Nephron (organoid): Measurements from ENCODE around the gene TIE1.

ENCODE experiments used
- H3K27ac Mint-ChIP-seq, 3 experiments: 2 replicates each; pipeline ENCODE4 v1.8.0; 2020; ENCODE audit warnings: mixed read lengths in 3 of 3, mild to moderate bottlenecking in 2 of 3, moderate library complexity in 1 of 3
- H3K27me3 Mint-ChIP-seq: 2 replicates; pipeline ENCODE4 v1.8.0; 2021; ENCODE audit warnings: low read depth, mild to moderate bottlenecking, moderate library complexity, mixed read lengths
- H3K36me3 Mint-ChIP-seq: 2 replicates; pipeline ENCODE4 v1.8.0; 2020; ENCODE audit warnings: low read depth, mixed read lengths
- H3K4me1 Mint-ChIP-seq: 2 replicates; pipeline ENCODE4 v1.8.0; 2020; ENCODE audit warnings: mixed read lengths
- H3K4me3 Mint-ChIP-seq, 3 experiments: 2 replicates each; pipeline ENCODE4 v1.8.0; 2020; ENCODE audit warnings: mild to moderate bottlenecking in 3 of 3, mixed read lengths in 3 of 3, moderate library complexity in 2 of 3
- H3K9me3 Mint-ChIP-seq: 2 replicates; pipeline ENCODE4 v1.8.0; 2020; ENCODE audit warnings: mixed read lengths
- TF ChIP-seq, protein P1 (sequence below), 3 experiments: fragments of 200-600 bp; sonication (generic); IDR thresholded peaks; one replicate each; pipeline ENCODE4 v1.5.0; 2021; ENCODE audit warnings: antibody characterized with exemption in 3 of 3; ENCODE audit not compliant: unreplicated experiment in 3 of 3

The TIE1 gene

DNA sequence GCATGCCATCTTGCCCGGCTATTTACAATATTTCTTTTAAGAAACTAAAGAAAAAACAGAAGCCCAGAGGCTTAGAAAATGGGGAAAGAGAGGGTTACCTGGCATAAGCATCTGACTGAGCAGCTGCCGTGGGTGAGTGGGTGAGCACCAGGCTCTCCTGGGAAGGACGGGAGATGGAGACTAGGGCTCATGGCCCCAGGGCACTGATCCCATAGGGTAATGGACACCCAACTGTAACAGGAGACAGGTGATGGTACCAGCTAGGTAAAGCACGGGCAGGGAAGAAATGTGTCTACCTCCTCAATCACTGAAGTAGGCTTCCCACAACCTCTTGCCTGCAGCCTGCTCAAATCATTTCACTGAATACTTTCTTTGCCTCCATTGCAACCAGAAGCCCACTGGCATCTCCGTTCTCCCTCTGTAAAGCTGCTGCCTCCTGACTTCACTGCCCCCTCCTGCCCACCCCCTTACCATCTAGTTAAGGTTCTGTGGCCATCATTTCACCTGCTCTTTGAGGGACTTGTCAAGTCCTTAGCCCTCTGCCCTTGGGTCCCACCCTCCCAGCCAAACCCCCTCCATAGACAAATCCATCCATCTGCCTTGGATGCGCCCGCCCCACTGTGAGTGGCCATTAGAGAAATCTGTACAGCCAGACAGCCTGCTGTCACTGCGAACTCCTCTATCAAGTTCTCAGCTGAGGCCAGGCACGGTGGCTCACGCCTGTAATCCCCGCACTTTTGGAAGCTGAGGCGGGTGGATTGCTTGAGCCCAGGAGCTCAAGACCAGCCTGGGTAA lies 24.8 kb upstream of the TIE1 start:
- TF ChIP-seq, protein P1, sequence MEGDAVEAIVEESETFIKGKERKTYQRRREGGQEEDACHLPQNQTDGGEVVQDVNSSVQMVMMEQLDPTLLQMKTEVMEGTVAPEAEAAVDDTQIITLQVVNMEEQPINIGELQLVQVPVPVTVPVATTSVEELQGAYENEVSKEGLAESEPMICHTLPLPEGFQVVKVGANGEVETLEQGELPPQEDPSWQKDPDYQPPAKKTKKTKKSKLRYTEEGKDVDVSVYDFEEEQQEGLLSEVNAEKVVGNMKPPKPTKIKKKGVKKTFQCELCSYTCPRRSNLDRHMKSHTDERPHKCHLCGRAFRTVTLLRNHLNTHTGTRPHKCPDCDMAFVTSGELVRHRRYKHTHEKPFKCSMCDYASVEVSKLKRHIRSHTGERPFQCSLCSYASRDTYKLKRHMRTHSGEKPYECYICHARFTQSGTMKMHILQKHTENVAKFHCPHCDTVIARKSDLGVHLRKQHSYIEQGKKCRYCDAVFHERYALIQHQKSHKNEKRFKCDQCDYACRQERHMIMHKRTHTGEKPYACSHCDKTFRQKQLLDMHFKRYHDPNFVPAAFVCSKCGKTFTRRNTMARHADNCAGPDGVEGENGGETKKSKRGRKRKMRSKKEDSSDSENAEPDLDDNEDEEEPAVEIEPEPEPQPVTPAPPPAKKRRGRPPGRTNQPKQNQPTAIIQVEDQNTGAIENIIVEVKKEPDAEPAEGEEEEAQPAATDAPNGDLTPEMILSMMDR (IDR thresholded peaks at IDR 0.05; ENCODE audit: unreplicated experiment in 3 of 3): no peak
- H3K4me1 Mint-ChIP-seq: peaks cover 17% of the 10 kb centered on the region
- no peaks in the 10 kb centered on the region for H3K9me3 Mint-ChIP-seq
- H3K27me3 Mint-ChIP-seq: peaks cover 16% of the 10 kb centered on the region
- H3K4me3 Mint-ChIP-seq: peak overlapping the region in 1 of 3 experiments; percentile 42
- H3K27ac Mint-ChIP-seq: peak overlapping the region; percentile 82 to 93 (median 91)
- no peaks in the 10 kb centered on the region for H3K36me3 Mint-ChIP-seq

DNA sequence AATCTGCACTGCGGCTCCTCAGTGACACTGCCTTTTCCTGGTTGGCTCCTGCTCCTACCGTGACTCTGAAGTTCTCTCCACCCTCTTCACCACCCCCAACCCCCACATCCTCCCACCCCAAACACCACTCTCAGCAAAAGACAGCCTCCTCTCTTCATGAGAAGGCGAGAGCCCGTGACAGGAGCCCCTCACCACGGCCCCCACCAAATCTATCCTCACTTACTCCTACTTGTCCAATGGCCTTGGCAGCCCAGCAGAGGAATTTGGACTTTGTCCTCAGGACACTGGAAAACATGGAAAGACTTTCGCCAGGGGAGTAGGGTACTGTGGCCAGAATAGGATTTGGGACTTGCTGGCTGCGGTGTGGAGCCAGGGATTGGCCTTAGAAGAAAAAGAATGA lies 24.1 kb upstream of the TIE1 start:
- H3K4me3 Mint-ChIP-seq: peak overlapping the region in 1 of 3 experiments; percentile 42

DNA sequence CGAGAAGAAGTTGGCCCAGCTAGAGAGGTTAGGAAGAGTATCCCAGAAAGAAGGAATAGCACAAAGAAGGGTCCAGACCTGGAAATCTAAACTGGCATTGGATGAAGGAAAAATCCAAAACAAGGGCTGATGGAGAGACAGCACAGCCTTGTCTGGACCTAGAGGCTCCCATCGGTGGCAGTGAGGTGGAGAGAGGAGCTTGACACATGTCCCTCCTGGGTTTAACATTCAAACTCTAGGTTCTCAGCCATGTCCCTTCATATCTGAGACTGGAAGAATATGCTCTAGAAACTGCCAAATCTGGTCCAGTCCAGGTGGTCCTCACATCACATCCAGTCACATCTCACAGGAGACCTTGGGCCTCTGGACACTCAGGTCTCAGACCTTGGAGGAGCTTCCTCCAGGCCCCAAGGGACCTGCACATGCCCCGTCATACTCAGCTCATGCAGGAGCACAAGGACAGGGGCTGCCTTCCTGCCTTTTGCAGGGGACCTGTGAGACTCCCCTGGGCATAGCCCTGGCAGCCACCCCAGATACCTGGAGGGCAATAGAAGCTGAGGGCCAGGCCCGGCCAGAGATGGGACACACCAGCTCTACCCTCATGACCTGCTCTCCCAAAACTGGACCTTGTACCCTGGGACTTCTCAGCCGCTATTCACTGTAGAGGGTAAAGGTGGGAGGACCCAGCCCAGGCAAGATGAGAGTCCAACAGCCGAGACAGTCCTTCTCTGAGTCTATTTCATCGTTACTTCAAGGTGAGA lies 23.5 kb upstream of the TIE1 start:
- H3K4me1 Mint-ChIP-seq: peaks cover 8% of the 10 kb centered on the region
- H3K36me3 Mint-ChIP-seq: no peaks in the 10 kb centered on the region
- peak overlapping the region in 1 of 3 experiments; percentile 42 for H3K4me3 Mint-ChIP-seq
- no peaks in the 10 kb centered on the region for H3K9me3 Mint-ChIP-seq
- TF ChIP-seq, protein P1 (IDR thresholded peaks at IDR 0.05; ENCODE audit: unreplicated experiment in 3 of 3): no peak
- H3K27ac Mint-ChIP-seq: peak overlapping the region; percentile 82 to 93 (median 91)
- H3K27me3 Mint-ChIP-seq: peaks cover 5% of the 10 kb centered on the region

More for the DNA sequence above, 24.1 kb upstream of the TIE1 start:
- peaks cover 11% of the 10 kb centered on the region for H3K27me3 Mint-ChIP-seq
- peaks cover 10% of the 10 kb centered on the region for H3K4me1 Mint-ChIP-seq
- H3K9me3 Mint-ChIP-seq: no peaks in the 10 kb centered on the region
- H3K36me3 Mint-ChIP-seq: no peaks in the 10 kb centered on the region
- peak overlapping the region; percentile 82 to 93 (median 91) for H3K27ac Mint-ChIP-seq
- TF ChIP-seq, protein P1 (IDR thresholded peaks at IDR 0.05; ENCODE audit: unreplicated experiment in 3 of 3): no peak

DNA sequence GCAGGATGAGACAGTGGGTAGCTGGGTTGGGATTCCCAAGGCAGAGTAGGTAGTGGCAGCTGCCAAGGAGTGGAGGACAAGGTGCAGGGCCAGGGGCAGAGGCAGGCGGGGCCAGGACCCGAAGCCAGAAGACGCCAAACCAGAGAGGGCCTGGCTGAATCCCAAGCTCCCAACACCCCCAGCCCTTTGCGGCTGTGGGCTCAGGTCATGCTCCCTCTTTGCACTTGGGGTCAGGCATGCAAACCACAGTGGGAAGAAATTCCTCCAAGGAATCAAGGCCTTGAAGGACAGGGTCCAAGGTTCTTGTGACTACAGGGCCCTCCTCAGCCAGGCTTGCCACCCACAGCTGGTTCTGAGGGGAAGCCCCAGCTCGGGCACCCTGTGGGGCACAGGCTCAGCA lies 21.6 kb upstream of the TIE1 start:
- Mint-ChIP-seq H3K4me3 (no peak overlapping the region), H3K9me3 (no peaks in the 10 kb centered on the region), H3K36me3 (no peaks in the 10 kb centered on the region), H3K27ac (no peak overlapping the region), H3K4me1 (peaks cover 8% of the 10 kb centered on the region), H3K27me3 (peaks cover 5% of the 10 kb centered on the region)
- TF ChIP-seq, protein P1 (IDR thresholded peaks at IDR 0.05; ENCODE audit: unreplicated experiment in 3 of 3): no peak

DNA sequence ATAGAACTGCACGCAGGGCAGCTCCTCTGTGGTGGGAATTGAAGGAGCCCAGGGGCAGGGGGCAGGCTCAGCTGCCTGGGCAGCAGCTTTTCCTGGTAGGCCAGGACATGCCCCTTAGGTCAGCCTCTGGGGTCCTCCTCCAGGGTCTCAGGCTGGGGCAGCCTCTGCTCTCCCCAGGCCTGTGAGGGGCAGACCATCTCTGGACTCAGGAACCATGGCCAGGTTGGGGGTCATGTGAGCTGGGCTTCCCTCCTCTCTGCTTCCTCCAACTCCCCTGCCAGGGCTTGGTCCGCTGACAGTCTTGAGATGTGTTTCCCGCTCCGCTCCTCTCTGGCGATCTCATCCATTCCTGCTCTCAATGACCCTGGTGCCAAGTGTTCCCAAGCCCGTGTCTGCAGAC lies 21.1 kb upstream of the TIE1 start:
- no peaks in the 10 kb centered on the region for H3K9me3 Mint-ChIP-seq
- peaks cover 8% of the 10 kb centered on the region for H3K4me1 Mint-ChIP-seq
- H3K36me3 Mint-ChIP-seq: no peaks in the 10 kb centered on the region
- H3K4me3 Mint-ChIP-seq: no peak overlapping the region
- peaks cover 10% of the 10 kb centered on the region for H3K27me3 Mint-ChIP-seq
- TF ChIP-seq, protein P1 (IDR thresholded peaks at IDR 0.05; ENCODE audit: unreplicated experiment in 3 of 3): no peak
- no peak overlapping the region for H3K27ac Mint-ChIP-seq
